ENCODE data around the gene BIRC3. TPM values are rescaled to one million over a fixed set of nuclear protein-coding genes. Genes with fewer than 3 reads are reported as not detected.

The BIRC3 gene
- total RNA-seq, 1 donor from 2014 or later: 2.8 TPM

- no peak for TF ChIP-seq CTCF (IDR thresholded peaks at IDR 0.05)
- intact Hi-C loops (cut with DNase I): no loop called here
- no peaks in the 10 kb centered on the region for H3K27me3 ChIP-seq
- H3K4me3 ChIP-seq: no peak overlapping the region
- DNase-seq (ENCODE audit: low spot score in 2 of 2): no peak
- H3K27ac ChIP-seq: no peak overlapping the region
- H3K9me3 ChIP-seq: no peaks in the 10 kb centered on the region
- peaks cover 37 to 62% of the 10 kb centered on the region in 2 donors for H3K36me3 ChIP-seq
- no peaks in the 10 kb centered on the region for H3K4me1 ChIP-seq
Observed at GRCh38 chr11:102378818-102379217, 61.5 kb downstream of the BIRC3 start.

GRCh38 chr11:102382384-102382783 lies 65.1 kb downstream of the BIRC3 start:
- no peak for TF ChIP-seq CTCF (IDR thresholded peaks at IDR 0.05)
- H3K36me3 ChIP-seq: peaks cover 39 to 65% of the 10 kb centered on the region in 2 donors

GRCh38 chr11:102383839-102384238 lies 66.6 kb downstream of the BIRC3 start:
- Histone ChIP-seq H3K9me3 (no peaks in the 10 kb centered on the region), H3K4me3 (no peak overlapping the region), H3K4me1 (no peaks in the 10 kb centered on the region), H3K36me3 (peaks cover 36 to 64% of the 10 kb centered on the region in 2 donors), H3K27me3 (no peaks in the 10 kb centered on the region), H3K27ac (no peak overlapping the region)
- intact Hi-C loops (cut with DNase I): no loop called here
- DNase-seq (ENCODE audit: low spot score in 2 of 2): no peak
- no peak for TF ChIP-seq CTCF (IDR thresholded peaks at IDR 0.05)

More at GRCh38 chr11:102382384-102382783, 65.1 kb downstream of the BIRC3 start:
- H3K27me3 ChIP-seq: no peaks in the 10 kb centered on the region
- DNase-seq (ENCODE audit: low spot score in 2 of 2): no peak
- H3K9me3 ChIP-seq: no peaks in the 10 kb centered on the region
- intact Hi-C loops (cut with DNase I): no loop called here
- no peaks in the 10 kb centered on the region for H3K4me1 ChIP-seq
- no peak overlapping the region for H3K27ac ChIP-seq
- H3K4me3 ChIP-seq: no peak overlapping the region

GRCh38 chr11:102384419-102385079 lies 67.3 kb downstream of the BIRC3 start:
- H3K27me3 ChIP-seq: no peaks in the 10 kb centered on the region
- H3K36me3 ChIP-seq: peaks cover 33 to 57% of the 10 kb centered on the region in 2 donors
- H3K4me3 ChIP-seq: no peak overlapping the region
- H3K9me3 ChIP-seq: no peaks in the 10 kb centered on the region
- TF ChIP-seq CTCF (IDR thresholded peaks at IDR 0.05): no peak
- intact Hi-C loops (cut with DNase I): no loop called here
- no peak for DNase-seq (ENCODE audit: low spot score in 2 of 2)
- H3K27ac ChIP-seq: no peak overlapping the region
- H3K4me1 ChIP-seq: no peaks in the 10 kb centered on the region

GRCh38 chr11:102385085-102386007 lies 68.1 kb downstream of the BIRC3 start:
- intact Hi-C loops (cut with DNase I): no loop called here
- no peaks in the 10 kb centered on the region for H3K4me1 ChIP-seq
- peaks cover 26 to 49% of the 10 kb centered on the region in 2 donors for H3K36me3 ChIP-seq
- no peaks in the 10 kb centered on the region for H3K9me3 ChIP-seq
- H3K27me3 ChIP-seq: no peaks in the 10 kb centered on the region
- H3K4me3 ChIP-seq: no peak overlapping the region
- no peak for DNase-seq (ENCODE audit: low spot score in 2 of 2)
- no peak overlapping the region for H3K27ac ChIP-seq
- TF ChIP-seq CTCF (IDR thresholded peaks at IDR 0.05): no peak

All from ascending aorta (tissue), 2 donors.